HepG2 (cell line): Measurements from ENCODE around the gene NPDC1. TPM values are rescaled to one million over a fixed set of nuclear protein-coding genes. Genes with fewer than 3 reads are reported as not detected.

ENCODE experiments used
- ATAC-seq: fragments of 200-7000 bp; cut with Tn5 transposase; 3 replicates; pipeline ENCODE4 v1.9.1; 2020; ENCODE audit warnings: mild to moderate bottlenecking, moderate library complexity
- BruUV-seq: library from RNA; stranded (reverse); fragments of 400-500 nt; replicated peaks from 2 replicates; lab custom pipeline; 2021; lab: Mats Ljungman, UMichigan
- CTCF ChIA-PET: fragments of 300-600 bp; formaldehyde crosslinking; extraction: SDS; loops from one replicate; lab custom pipeline; 2021; ENCODE audit warnings: low total read pairs, inconsistent platforms, low intra/inter-chr PET ratio; lab: Yijun Ruan, JAX
- POLR2A ChIA-PET: fragments of 350-600 bp; sonication (Branson Sonifier 250); formaldehyde crosslinking; loops from one replicate; lab custom pipeline; 2020; ENCODE audit warnings: antibody characterized with exemption, inconsistent platforms; lab: Yijun Ruan, JAX
- DNase-seq: peaks from one replicate; pipeline ENCODE4 v3.0.0-alpha.2; 2015; ENCODE audit warnings: low spot score
- FAIRE-seq: peaks from 3 replicates; lab custom pipeline; 2011; peaks lifted over from hg19 to GRCh38; lab: Jason Lieb, UNC
- H2AFZ ChIP-seq: one replicate; pipeline ENCODE4 v1.6.1; 2011; ENCODE audit warnings: low read length, inconsistent platforms
- H3K27ac ChIP-seq: fragments of 300-600 bp; 3 replicates; pipeline ENCODE4 v1.8.0; 2011; ENCODE audit warnings: mixed run types, mild to moderate bottlenecking, mixed read lengths, low read length, inconsistent platforms; ENCODE audit not compliant: insufficient read depth; ENCODE audit errors: extremely low read length
- H3K27me3 ChIP-seq, 2 experiments: fragments of 200-600 bp in 1 of 2; 2 replicates in 1 of 2; 3 replicates in 1 of 2; pipeline versions ENCODE4 v1.6.0 to v1.8.0; 2011; ENCODE audit warnings: low read length in 2 of 2, mild to moderate bottlenecking in 2 of 2, moderate library complexity in 2 of 2, inconsistent platforms in 1 of 2; ENCODE audit not compliant: insufficient read depth in 2 of 2, control insufficient read depth in 1 of 2
- H3K36me3 ChIP-seq, 2 experiments: fragments of 200-600 bp in 1 of 2; replicated peaks in 1 of 2; 2 replicates in 1 of 2; 3 replicates in 1 of 2; pipeline versions ENCODE4 v1.5.1 to v1.8.0; 2011; ENCODE audit warnings: low read length in 2 of 2, inconsistent platforms in 1 of 2; ENCODE audit not compliant: insufficient read depth in 2 of 2, control insufficient read depth in 1 of 2
- H3K4me1 ChIP-seq: 2 replicates; pipeline ENCODE4 v1.5.1; 2012; ENCODE audit warnings: low read length, inconsistent platforms; ENCODE audit not compliant: insufficient read depth
- H3K4me2 ChIP-seq: 2 replicates; pipeline ENCODE4 v1.6.0; 2011; ENCODE audit warnings: low read depth, low read length, inconsistent platforms
- H3K4me3 ChIP-seq, 3 experiments: fragments of 200-600 bp in 1 of 3; sonication (generic), shearing (Covaris generic) in 1 of 3; replicated peaks in 1 of 3; 2 replicates each; pipeline ENCODE4 v1.5.1; 2011 to 2016; ENCODE audit warnings: low read length in 3 of 3, inconsistent platforms in 2 of 3, low read depth in 2 of 3, mild to moderate bottlenecking in 2 of 3, control low read depth in 1 of 3, mixed read lengths in 1 of 3; ENCODE audit not compliant: insufficient read depth in 1 of 3
- H3K79me2 ChIP-seq: one replicate; pipeline ENCODE4 v1.6.1; 2011; ENCODE audit warnings: low read length, inconsistent platforms; ENCODE audit not compliant: insufficient read depth
- H3K9ac ChIP-seq: 2 replicates; pipeline ENCODE4 v1.6.0; 2011; ENCODE audit warnings: mild to moderate bottlenecking, low read depth, low read length, inconsistent platforms; ENCODE audit not compliant: insufficient read depth
- H3K9me3 ChIP-seq: 2 replicates; pipeline ENCODE4 v1.5.1; 2012; ENCODE audit warnings: mild to moderate bottlenecking, low read length
- H4K20me1 ChIP-seq: 2 replicates; pipeline ENCODE4 v1.6.0; 2011; ENCODE audit warnings: inconsistent platforms, mild to moderate bottlenecking, low read length, moderate library complexity; ENCODE audit not compliant: insufficient read depth
- ELF1 ChIP-seq: sonication (generic); formaldehyde crosslinking; IDR thresholded peaks from 2 replicates; pipeline ENCODE4 v1.4.0; 2020; ENCODE audit warnings: missing genetic modification reagents
- FOXC1 ChIP-seq: sonication (generic); formaldehyde crosslinking; IDR thresholded peaks from 2 replicates; pipeline ENCODE4 v1.8.0; 2022; ENCODE audit warnings: mild to moderate bottlenecking, missing genetic modification reagents, borderline replicate concordance
- FOXJ3 ChIP-seq: sonication (generic); formaldehyde crosslinking; IDR thresholded peaks from 2 replicates; pipeline ENCODE4 v1.4.0; 2020; ENCODE audit warnings: missing genetic modification reagents, mild to moderate bottlenecking, borderline replicate concordance
- GABPA ChIP-seq, 2 experiments: IDR thresholded peaks; 2 replicates each; pipeline ENCODE4 v1.6.1; 2011 to 2016; ENCODE audit warnings: low read depth in 2 of 2, low read length in 1 of 2, missing biosample characterization in 1 of 2, missing genetic modification characterization in 1 of 2
- HMG20A ChIP-seq: IDR thresholded peaks from 2 replicates; pipeline ENCODE4 v1.6.1; 2016; ENCODE audit warnings: borderline replicate concordance
- SMAD9 ChIP-seq: sonication (generic); formaldehyde crosslinking; IDR thresholded peaks from 2 replicates; pipeline ENCODE4 v1.5.1; 2020; ENCODE audit warnings: mild to moderate bottlenecking, missing genetic modification reagents
- SMARCE1 ChIP-seq: fragments of 450-650 bp; IDR thresholded peaks from 2 replicates; pipeline ENCODE4 v1.6.1; 2017; ENCODE audit warnings: borderline replicate concordance
- ZNF841 ChIP-seq: sonication (generic); formaldehyde crosslinking; IDR thresholded peaks from 2 replicates; pipeline ENCODE4 v1.8.1; 2023; ENCODE audit warnings: missing genetic modification reagents, borderline replicate concordance
- WGBS: methylation state at CpG from one replicate; pipeline ENCODE4 v1.1.6; 2017; ENCODE audit warnings: low lambda C conversion rate; 5-methylcytosine and 5-hydroxymethylcytosine counted together
- in situ Hi-C: cut with HindIII; loops from 2 replicates; pipeline ENCODE4 v1.10.0; 2017; ENCODE audit warnings: low pct_unique_long_range_greater_than_20kb; ENCODE audit not compliant: extremely low pct_ligation_motif_present
- intact Hi-C: fragments of 100-400 bp; cut with micrococcal nuclease; formaldehyde crosslinking; loops from one replicate; pipeline ENCODE4 v1.10.0; 2022; ENCODE audit not compliant: unreplicated experiment
- polyA plus RNA-seq, 8 experiments: library from polyadenylated mRNA; depleted of rRNA in 3 of 8; stranded (reverse) in 7 of 8; unstranded in 1 of 8; fragments of >200 nt; fragmentation: Illumina TruSeq in 4 of 8; extraction: Trizol in 4 of 8; gene quantifications; 2 replicates each; pipeline versions ENCODE4 v1.2.1 to v1.2.3, GENCODE V29; 2011 to 2016; ENCODE audit warnings: low read depth in 4 of 8, missing spikeins in 1 of 8, mixed read lengths in 1 of 8; ENCODE audit not compliant: insufficient read depth in 1 of 8
- total RNA-seq, 5 experiments: library from RNA; depleted of rRNA; stranded (reverse); fragments of >200 nt; fragmentation: Illumina TruSeq; extraction: Trizol; gene quantifications; 2 replicates each; pipeline ENCODE4 v1.2.3, GENCODE V29; 2016; ENCODE audit warnings: low read depth in 1 of 5
- TF ChIP-seq, protein P1 (sequence below): sonication (generic); formaldehyde crosslinking; IDR thresholded peaks from 2 replicates; pipeline ENCODE4 v1.5.0; 2020; ENCODE audit warnings: mild to moderate bottlenecking, missing genetic modification reagents
- TF ChIP-seq, protein P2 (sequence below): sonication (generic); formaldehyde crosslinking; IDR thresholded peaks from 2 replicates; pipeline ENCODE4 v1.5.0; 2020; ENCODE audit warnings: missing genetic modification reagents
- TF ChIP-seq, protein P3 (sequence below): sonication (generic); formaldehyde crosslinking; IDR thresholded peaks from 2 replicates; pipeline ENCODE4 v1.4.0; 2020; ENCODE audit warnings: missing genetic modification reagents, low read depth, mild to moderate bottlenecking, borderline replicate concordance

The NPDC1 gene
- total and polyA plus RNA-seq, 2 of the 13 experiments (the other 11 are each of a cell fraction or from before 2014, with no cell fraction given): 0.84 to 5.4 TPM

DNA sequence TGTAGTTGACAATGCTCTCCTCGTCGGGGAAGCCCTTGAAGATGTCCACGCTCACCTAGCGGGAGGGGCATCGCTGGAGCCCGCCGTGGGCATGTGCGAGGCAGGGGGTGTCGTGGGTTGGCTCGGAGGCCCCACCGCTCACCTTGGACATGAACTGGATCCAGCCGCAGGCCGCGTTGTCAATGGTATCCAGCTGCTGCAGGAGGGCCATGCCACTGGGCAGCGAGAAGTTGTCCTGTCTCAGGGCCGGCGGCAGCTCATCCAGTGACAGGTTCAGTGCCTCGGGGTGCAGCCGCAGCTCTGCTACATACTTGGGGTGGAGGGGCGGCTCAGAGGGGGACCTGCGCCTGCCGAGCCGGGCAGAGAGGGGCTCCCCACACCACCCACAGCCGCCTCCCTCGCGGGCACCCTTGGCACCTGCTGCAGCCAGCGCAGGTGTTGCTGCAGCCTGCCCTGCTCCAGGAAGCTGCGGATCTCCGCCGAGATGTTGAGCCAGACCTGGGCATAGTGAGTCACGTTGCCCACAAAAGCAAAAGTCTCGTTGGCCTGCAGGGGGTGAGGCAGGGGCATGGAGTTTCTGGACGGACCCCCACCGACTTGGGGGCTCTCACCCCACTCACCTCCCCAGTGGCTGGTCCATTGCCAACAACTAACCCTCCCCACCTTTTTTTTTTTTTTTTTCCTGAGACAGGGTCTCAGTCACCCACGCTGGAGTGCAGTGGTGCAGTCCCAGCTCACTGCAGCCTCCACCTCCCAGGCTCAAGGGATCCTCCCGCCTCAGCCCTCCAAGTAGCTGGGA is 27.0 kb downstream of the NPDC1 start (continued):
- TF ChIP-seq HMG20A (CRISPR knock-in tag): no peak
- TF ChIP-seq SMAD9: no peak
- TF ChIP-seq, all 625 proteins: peak for 0

DNA sequence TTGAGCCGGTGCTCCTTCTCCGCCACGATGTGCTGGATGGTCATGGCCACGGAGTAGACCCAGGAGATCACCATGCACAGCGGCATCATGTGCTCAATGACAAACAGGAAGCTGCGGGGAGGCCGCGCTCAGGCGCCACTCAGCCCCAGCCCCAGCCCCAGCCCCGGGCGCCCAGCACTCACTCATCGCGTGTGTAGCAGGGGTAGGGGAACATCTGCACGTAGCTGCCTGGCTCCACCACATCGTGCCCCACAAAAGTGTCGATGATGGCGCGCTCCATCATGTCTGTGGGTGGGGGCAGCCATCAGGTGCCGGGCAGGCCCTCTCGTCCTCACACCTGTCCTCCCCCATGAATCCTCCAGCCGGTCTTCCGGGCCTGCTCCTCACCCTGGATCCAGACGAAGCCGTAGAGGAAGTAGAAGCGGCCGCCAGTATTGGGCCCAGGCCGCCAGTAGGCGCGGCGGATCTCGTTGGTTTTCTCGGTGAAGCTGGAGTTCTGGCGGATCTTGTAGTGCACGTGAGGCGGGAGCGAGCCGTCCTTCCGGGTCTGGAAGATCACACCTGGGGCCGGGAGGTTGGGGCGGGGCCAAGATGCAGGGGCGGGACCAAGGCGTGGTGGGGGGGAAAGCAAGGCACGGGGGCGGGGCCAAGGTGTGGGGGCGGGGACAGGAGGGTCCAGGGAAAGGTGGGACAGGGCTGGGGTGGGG is 28.0 kb downstream of the NPDC1 start:
- Histone ChIP-seq H3K27ac (no peak overlapping the region), H3K4me1 (peaks cover 17% of the 10 kb centered on the region), H3K36me3 (peaks cover 1 to 2% of the 10 kb centered on the region in 2 experiments; a peak in 1 of 5 replicates), H3K27me3 (no peaks in the 10 kb centered on the region), H3K9ac (no peak overlapping the region), H2AFZ (no peak overlapping the region), H3K4me3 (no peak overlapping the region), H4K20me1 (no peaks in the 10 kb centered on the region), H3K4me2 (no peak overlapping the region), H3K79me2 (no peaks in the 10 kb centered on the region), H3K9me3 (no peaks in the 10 kb centered on the region)
- in situ Hi-C loops (no loop called here), intact Hi-C loops (no loop called here)
- BruUV-seq: no TSS peak
- 98% methylated on average over 38 of the region's 45 CpGs for WGBS
- ChIA-PET CTCF (no interaction called here), POLR2A (no interaction called here)
- ATAC-seq (no peak), DNase-seq (no peak), FAIRE-seq (no peak)
- TF ChIP-seq, protein P1, sequence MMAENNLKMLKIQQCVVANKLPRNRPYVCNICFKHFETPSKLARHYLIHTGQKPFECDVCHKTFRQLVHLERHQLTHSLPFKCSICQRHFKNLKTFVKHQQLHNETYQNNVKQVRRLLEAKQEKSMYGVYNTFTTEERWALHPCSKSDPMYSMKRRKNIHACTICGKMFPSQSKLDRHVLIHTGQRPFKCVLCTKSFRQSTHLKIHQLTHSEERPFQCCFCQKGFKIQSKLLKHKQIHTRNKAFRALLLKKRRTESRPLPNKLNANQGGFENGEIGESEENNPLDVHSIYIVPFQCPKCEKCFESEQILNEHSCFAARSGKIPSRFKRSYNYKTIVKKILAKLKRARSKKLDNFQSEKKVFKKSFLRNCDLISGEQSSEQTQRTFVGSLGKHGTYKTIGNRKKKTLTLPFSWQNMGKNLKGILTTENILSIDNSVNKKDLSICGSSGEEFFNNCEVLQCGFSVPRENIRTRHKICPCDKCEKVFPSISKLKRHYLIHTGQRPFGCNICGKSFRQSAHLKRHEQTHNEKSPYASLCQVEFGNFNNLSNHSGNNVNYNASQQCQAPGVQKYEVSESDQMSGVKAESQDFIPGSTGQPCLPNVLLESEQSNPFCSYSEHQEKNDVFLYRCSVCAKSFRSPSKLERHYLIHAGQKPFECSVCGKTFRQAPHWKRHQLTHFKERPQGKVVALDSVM (CRISPR knock-in tag): no peak
- TF ChIP-seq, protein P2, sequence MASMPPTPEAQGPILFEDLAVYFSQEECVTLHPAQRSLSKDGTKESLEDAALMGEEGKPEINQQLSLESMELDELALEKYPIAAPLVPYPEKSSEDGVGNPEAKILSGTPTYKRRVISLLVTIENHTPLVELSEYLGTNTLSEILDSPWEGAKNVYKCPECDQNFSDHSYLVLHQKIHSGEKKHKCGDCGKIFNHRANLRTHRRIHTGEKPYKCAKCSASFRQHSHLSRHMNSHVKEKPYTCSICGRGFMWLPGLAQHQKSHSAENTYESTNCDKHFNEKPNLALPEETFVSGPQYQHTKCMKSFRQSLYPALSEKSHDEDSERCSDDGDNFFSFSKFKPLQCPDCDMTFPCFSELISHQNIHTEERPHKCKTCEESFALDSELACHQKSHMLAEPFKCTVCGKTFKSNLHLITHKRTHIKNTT: no peak
- no peak for TF ChIP-seq GABPA (IDR thresholded peaks at IDR 0.05; ENCODE audit: low read depth, low read length)
- no peak for TF ChIP-seq GABPA (CRISPR knock-in tag; IDR thresholded peaks at IDR 0.05; ENCODE audit: low read depth)
- no peak for TF ChIP-seq ZNF841 (CRISPR knock-in tag)
- TF ChIP-seq FOXC1 (CRISPR knock-in tag): no peak
- no peak for TF ChIP-seq SMARCE1
- TF ChIP-seq FOXJ3 (CRISPR knock-in tag): no peak
- TF ChIP-seq, protein P3, sequence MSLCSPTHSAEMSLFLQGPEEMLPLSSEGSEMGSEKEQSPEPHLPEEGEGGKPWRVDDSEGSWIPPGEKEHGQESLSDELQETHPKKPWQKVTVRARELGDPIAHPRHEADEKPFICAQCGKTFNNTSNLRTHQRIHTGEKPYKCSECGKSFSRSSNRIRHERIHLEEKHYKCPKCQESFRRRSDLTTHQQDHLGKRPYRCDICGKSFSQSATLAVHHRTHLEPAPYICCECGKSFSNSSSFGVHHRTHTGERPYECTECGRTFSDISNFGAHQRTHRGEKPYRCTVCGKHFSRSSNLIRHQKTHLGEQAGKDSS (CRISPR knock-in tag): no peak
- no peak for TF ChIP-seq ELF1
